GM13976 (cell line): ENCODE results near the gene EEF2.

Experiments used
- DNase-seq: peaks from one replicate; pipeline ENCODE4 v3.0.0; 2012; ENCODE audit warnings: low spot score
- in situ Hi-C: fragments of 300-500 bp; cut with MboI; formaldehyde crosslinking; loops from one replicate; pipeline ENCODE4 v1.12.0; 2022; ENCODE audit warnings: low sequenced_read_pairs, mixed read lengths, inconsistent platforms; ENCODE audit not compliant: unreplicated experiment
- TF ChIP-seq, protein P1 (sequence below): IDR thresholded peaks from 2 replicates; pipeline ENCODE4 v1.5.1; 2012; ENCODE audit warnings: borderline replicate concordance, mild to moderate bottlenecking; ENCODE audit not compliant: insufficient read depth; ENCODE audit errors: extremely low read depth, missing control alignments, control extremely low read depth

Gene EEF2

DNA sequence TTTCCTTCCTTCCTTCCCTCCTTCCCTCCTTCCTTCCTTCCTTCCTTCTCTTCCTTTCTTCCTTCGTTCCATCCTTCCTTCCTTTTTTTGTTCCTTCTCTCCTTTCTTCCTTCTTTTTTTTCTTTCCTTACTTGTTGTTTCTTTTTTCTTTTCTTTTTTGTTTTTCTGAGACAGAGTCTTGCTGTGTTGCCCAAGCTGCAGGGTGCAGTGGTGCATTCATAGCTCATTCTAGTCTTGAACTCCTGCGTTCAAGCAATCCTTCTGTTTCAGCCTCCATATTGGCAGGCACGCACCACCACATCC is 5.5 kb upstream of the EEF2 start:
- in situ Hi-C loops: no loop called here
- TF ChIP-seq, protein P1, sequence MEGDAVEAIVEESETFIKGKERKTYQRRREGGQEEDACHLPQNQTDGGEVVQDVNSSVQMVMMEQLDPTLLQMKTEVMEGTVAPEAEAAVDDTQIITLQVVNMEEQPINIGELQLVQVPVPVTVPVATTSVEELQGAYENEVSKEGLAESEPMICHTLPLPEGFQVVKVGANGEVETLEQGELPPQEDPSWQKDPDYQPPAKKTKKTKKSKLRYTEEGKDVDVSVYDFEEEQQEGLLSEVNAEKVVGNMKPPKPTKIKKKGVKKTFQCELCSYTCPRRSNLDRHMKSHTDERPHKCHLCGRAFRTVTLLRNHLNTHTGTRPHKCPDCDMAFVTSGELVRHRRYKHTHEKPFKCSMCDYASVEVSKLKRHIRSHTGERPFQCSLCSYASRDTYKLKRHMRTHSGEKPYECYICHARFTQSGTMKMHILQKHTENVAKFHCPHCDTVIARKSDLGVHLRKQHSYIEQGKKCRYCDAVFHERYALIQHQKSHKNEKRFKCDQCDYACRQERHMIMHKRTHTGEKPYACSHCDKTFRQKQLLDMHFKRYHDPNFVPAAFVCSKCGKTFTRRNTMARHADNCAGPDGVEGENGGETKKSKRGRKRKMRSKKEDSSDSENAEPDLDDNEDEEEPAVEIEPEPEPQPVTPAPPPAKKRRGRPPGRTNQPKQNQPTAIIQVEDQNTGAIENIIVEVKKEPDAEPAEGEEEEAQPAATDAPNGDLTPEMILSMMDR: no peak
- DNase-seq: no peak

DNA sequence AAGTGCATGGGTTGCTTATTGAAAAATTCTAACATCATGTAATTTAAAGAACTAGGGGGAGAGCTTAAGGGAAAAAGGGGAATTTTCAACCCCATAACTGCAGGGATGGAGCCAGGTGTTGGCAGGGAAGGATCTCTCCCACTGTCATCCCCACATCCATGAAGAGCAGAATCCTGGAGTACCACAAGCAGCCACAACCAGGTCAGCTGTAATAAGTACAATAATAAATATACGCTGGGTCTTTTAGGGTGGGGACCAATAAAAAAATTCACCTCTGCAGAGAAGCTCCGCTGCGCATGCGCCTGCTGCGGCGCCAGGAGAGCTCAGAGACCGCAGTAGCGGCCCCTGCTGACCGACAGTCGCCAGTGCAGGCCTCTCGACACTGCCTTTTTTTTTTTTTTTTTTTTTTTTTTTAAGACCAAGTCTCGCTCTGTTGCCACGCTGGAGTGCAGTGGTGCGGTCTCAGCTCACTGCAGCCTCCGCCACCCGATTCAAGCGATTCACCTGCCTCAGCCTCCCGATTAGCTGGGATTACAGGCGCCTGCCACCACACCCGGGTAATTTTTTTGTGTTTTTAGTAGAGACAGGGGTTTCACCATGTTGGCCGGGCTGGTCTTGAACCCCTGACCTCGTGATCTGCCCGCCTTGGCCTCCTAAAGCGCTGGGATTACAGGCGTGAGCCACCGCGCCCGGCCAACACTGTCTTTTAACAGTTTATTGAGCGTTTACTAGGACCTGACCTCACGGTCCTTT is 2.5 kb upstream of the EEF2 start:
- in situ Hi-C loops: loop anchor here (10.0 kb wide), 1 partner anchor 217 kb away; no protein-coding TSS in a partner anchor
- TF ChIP-seq, protein P1: peak; percentile 84

DNA sequence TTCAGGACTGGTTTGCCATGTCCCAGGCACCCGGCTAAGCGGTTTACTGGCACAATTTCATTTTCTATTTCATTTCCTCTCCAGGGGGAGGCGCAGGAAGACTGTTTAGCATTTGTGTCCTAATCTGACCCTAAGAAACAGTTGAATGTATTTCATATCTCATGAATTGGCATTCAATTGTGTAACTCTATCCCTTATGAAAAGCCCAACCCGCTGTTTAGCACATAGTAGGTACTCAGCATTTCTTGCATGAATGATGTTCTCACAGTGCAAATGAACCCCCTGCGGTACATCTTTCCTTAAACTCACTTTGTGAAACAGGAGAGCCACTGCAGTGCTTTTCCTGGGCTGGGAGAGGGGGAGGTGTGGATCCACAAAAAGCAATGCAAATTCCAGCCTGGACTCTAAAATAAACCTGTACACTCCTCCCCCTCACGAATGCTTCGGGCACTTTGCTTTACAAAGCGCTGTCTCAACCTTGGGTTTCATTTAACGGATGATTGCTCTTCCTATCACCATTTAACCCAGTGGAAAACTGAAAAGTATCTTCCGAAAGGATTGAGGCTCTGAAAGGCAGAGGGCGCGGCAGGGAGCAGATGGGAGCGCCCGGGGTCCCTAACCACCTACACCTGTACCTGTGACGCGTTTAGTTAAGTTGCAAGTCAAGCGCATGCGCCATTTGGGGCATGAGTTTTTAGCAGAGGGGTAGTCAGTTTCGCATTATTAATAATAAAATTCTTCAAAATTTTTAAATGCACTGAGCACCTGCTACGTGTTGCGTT is 1.2 kb upstream of the EEF2 start:
- TF ChIP-seq, protein P1: peak; percentile 48
- DNase-seq: no peak
- in situ Hi-C loops: loop anchor here (10.0 kb wide), 1 partner anchor 218 kb away; no protein-coding TSS in a partner anchor

More for the DNA sequence above, 2.5 kb upstream of the EEF2 start:
- peak; percentile 88 for DNase-seq

DNA sequence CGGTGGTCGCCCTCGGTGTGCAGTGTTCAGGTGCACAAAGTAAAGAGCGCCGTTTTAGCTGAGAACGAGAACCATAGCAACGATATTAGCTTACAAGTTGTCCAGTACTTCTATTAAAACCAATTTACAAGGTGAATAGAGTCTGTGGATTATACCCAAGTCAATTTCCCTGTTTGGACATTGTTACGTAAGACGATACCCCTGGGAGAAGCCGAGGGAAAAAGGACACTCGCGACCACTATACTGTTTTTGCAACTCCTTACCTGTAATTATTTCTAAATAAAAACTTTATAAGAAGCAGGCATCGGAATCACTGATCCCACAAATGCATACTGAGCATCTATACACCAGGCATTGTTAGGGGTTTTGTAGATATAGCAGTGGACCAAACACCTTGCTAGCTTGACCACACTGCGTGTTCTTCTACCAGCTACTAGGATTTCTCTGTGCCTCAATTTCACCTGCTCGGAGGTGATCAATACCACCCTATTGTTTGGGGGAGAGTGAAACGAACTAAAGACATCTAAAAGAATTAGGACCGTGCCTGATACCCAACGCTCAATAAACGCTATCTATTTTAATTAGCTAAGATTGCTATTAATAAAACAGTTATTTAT is 488 bp upstream of the EEF2 start:
- in situ Hi-C loops: loop anchor here (10.0 kb wide), 1 partner anchor 219 kb away; no protein-coding TSS in a partner anchor
- no peak for DNase-seq
- TF ChIP-seq, protein P1: no peak

DNA sequence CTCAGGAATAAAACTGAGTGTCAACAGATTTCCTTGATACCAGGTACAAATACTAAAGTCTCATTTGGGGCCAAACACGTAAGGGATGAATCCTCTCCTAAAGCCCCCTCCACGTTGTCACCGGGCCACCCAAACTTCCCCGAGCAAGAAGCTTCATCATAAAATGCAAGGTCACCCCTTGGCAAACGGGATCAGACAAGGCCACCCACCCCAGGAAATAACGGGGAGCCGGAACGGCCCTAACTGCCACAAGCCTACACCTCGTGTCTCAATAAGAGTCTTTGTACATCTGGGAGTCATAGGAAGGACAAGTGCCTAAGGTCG is 717 bp downstream of the EEF2 start:
- DNase-seq: no peak
- in situ Hi-C loops: loop anchor here (10.0 kb wide), 1 partner anchor 220 kb away; no protein-coding TSS in a partner anchor
- TF ChIP-seq, protein P1: no peak

DNA sequence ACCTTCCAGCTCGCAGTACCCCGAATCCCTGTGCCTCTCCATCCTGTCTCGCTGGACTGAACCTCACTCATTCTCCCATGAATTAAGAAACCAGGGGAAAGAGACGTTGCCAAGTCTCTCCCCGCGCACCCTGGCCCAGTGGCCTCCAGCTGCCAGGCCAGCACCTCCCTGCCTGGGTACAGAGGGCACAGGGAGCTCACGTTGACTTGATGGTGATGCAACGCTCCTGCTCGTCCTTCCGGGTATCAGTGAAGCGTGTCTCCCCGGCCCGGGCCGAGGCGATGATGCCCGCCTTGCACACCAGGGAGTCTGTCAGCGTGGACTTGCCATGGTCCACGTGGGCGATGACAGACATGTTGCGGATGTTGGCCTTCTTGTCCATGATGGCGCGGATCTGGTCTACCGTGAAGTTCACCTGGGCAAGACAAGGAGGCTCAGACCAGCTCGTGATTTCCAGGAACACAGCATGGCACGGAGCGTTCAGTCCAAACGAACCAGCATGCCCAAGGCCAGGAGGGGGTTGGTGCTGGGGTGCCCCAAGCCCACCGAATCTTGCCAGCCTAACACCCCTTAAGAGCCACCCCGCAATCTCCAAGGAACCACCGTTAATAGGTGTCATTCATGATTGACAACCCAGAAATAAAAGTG is 1.2 kb downstream of the EEF2 start:
- TF ChIP-seq, protein P1: no peak
- DNase-seq: no peak
- in situ Hi-C loops: loop anchor here (10.0 kb wide), 1 partner anchor 221 kb away; no protein-coding TSS in a partner anchor
